Daoy (cell line): ENCODE measurements around the gene CTSD. TPM values are rescaled to one million over a fixed set of nuclear protein-coding genes. Genes with fewer than 3 reads are reported as not detected.
A peak's percentile ranks its signal among the peaks of the same experiment; 100 is the strongest.

Source experiments
- DNase-seq: peaks from one replicate; pipeline ENCODE4 v3.0.0-alpha.2; 2015; ENCODE audit warnings: low read depth
- total RNA-seq: library from RNA; depleted of rRNA; stranded (reverse); fragments of >200 nt; shearing (Covaris generic); gene quantifications from 2 replicates; pipeline ENCODE4 v1.2.3, GENCODE V29; 2014

Gene CTSD
- total RNA-seq, 1 experiment from 2014 or later = 157 TPM

DNA sequence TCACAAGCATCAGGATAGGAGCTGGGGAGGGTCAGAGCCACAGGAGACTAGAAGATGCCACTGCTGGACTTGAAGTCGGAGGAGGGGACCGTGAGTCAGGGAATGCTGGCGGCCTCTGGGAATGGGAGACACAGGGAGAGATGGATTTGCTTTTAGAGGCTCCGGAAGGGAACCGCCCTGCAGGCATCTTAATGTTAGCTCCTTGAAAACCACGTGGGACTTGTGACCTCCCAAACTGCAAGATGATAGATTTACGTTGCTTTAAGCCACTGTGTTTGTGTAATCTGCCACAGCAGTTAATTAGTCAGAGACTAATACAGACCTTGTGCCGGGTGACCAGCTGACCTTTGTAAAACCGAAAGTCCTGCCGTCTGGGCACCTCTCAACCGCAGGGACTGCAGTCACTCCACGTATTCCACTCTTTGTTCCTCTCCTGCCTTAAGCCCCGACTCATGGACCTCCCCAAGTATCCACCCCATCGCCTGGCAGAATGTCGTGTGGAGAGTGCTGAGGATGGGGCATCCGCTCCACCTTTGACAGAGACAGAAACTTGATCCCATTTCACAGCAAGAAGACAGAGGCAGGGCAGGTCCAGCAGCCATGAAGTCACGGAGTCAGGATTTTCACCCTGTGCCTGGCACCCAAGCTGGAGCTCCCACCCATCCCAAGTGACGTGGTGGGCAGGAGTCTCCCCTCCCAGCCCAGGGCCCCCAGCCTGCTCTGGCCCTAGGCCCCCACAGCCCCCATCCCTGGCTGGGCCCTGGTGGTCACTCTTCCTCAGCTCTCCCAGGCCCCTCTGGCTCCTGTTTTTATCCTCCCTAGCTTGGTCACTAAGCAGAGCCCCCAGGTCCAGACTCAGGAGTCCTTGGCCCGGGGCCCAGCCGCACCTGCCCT lies 19.4 kb upstream of the CTSD start:
- DNase-seq = peak; percentile 58

DNA sequence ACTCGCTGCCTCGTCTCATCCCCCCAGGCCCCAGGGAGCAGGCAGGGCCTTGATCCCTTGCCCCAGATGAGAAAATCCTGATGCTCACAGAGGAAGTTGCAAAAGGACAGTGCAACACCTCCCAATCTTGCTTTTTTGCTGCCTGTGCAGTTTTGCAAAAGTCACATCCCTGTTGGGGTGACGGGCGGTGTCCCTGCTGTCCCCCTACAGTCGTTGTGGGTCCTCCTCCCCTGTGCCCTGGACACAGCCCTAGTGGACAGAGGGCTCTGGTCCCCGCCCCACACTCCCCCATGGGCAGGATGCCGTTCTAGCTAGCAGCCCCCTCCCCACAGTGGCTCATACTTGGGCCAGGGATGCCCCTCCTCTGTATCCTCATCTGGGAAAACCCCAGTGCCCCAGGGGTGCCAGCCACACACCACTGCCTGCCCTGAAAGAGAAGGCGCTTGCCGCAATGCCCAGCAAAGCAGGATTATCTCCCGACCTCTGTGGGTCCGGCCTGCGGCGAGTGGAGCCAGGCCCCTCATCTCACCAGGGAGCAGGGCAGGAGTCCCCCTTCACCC lies 18.4 kb upstream of the CTSD start:
- no peak for DNase-seq

DNA sequence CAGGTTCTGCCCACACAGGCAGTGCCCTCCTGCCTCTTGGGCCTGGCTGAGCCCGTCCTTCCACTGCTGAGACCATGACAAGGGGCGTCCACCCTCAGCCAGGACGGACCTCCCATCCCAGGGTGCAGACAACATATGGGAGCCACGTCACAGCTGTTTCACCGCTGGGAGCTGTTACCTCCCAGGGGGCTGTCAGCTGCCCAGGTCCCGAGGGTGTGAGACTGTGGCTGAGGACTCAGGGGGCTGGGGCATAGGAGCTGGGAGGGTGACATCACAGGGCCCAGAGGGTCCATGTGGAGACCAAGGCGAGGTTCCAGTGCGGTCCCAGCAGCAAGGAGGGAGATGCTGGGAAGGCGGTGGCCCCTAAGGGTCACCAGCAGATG lies 17.9 kb upstream of the CTSD start:
- DNase-seq = no peak

DNA sequence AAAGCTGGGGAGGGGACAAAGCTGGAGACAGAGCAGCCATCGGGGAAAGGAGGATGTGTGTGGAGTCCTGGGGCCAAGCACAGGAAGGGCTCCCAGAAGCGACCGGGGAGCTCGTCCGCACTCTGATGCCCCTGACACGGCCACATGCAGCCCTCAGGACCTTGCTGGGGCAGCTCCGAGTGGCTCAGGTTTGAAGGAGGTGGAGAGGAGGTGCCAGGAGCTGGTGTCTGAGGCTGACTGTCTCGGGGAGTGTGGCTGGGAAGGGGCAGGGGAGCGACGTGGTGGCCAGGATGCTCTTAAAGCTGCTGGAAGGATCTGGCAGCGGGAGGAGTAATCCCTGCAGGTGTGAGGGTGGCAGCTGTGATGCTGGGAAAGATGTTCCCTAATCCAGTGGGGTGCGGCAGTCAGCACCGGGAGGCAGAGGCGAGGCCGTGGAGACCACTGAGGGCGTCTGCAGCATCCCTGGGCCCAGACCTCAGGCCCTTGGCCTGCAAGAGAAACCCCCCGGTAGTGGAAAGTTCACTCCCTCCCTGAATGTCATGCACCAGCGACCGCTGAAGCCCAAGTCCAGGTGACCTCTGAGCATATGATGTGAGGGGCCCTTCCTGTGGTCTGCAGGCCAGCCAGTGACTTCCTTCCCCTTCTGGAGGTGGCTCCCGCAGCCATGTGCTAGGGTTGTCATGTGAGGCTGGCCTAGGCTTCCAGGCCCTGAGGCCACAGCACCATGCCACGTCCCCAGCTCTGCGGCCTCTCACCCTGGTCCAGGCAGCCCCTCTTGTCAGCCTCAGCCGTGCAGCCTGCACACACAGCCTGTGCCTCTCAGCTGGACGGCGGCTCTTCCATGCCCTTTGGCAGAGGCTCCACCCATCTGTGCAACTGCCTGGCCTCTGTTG lies 17.2 kb upstream of the CTSD start:
- DNase-seq = no peak

DNA sequence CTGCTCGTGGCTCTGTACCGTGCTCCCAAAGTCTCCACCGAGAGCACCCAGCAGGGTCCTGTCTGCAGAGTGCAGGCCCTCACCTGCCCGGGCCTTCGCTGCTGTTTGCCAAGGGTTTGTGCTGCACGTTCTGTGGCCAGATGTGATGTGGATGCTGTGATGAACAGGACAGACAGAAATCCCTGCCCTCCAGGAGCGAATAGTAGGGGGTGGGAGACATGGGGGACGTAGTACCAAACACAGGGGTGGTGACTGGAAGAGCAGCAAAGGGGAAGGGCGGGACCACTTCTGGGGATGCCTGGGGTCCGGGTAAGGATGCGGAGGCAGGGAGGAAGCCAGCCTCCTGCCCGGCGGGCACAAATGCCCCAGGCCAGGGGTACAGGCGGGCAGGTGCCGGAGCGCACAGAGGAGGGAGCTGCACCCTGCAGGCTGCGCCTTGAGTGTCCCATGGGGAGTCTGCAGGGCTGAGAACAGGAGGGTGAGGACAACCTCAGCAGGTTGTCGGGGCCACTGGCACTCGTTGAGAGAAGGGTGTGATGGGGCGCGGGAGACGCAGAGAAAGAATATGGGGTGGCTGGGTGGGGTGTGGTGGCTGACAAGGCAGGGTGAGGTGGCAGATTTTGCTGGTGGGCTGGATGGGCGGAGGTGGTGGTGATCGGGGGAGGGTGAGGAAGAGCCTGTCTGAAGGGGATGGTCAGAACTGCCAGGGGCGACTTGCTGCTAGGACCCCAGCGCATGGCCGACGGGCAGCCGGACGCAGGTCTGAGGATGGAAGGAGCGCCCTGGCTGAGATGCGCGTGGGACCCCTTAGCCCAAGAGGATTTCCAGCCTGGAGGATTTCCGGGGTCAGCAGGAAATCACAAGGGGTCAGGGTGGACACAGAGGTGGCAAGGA lies 16.3 kb upstream of the CTSD start:
- DNase-seq = no peak

DNA sequence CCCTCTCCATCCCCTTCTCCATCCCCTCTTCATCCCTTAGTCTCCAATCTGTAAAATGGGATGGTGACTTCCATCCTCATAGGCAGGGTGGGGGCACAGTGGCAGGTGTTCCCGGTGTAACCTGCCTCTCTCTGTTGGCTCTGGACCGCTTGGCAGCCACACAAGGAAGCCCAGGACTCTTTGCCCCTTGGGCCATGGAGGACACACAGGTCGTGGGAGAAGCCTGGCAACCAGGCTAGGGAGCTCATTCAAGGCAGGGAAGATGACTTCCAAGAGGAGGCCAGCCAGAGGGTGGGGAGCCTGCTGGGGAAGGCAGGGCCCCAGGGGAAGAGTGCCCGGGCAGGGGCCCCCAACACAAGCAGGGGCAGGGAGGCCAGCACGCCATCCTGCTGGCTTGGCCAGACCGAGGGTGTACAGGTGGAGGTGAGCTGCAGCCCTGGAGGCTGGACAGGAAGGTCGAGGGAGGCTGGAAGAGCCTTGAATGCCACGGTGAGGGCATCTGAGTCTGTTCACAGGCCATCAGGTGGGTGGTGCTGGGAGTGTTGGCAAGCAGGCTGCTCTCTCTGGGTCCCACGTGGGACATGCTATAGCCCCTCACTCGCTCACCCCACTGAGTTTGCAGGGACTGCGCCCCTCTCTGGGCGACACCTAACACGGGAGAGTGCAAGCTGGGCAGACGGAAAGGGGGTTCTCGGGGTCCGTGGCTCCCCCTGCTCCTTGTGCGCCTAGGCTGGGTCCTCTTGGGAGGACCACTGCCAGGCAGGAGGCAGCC lies 15.5 kb upstream of the CTSD start:
- DNase-seq = no peak

DNA sequence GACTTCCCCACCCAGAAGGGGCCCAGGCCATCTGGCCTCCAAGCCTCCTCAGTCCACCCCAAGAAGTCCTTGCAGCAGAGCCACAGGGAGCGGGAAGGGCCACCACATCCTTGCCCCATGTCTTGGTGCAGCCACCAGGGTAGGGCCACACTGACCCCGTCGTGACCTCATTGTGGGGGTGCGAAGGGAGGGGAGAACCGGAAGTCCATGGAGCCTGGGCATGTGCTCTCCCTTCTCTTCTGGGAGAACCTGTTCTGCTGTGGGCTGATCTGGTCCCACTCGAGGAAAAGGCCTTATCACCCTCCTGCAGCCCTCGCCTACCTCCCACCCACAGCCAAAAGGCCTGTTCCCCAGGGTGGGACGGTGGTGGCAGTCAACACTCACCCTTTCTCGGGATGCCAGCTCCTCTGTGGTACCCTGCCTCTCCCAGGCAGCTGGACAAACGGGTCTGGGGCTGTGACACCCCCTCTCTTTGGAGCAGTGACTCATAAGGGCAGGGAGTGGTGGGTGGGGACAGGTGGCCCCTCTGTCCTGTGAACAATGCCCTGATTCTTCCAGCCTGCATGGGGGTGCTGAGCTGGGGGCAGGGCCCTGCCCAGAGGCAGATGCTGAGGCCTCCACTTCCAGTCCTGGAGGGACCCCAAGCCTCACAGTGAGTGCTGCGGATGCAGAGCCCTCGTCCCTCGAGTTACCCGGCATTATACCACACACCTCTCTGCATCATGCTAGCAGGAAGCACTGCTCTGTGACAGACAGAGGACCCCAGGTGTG lies 14.6 kb upstream of the CTSD start:
- no peak for DNase-seq

DNA sequence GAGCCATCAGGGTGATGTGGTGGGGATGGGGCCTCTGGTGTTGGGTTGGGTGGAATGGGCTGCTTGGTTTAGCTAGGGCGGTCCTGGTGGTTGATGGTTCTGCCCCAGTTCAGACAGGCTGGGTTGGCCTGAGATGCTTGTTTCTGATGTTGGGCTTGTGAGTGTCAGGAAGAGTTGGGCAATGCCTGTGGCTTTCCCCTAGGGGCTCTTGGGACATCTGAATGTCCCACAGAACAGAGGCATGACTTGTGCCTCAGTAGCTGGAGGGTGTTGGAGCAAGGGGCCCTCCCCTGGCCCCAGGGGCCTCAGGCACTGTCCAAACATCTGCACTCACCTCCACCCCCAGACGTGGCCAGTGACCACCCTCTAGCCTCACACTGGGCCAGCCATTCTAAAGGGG lies 14.0 kb upstream of the CTSD start:
- DNase-seq = no peak

DNA sequence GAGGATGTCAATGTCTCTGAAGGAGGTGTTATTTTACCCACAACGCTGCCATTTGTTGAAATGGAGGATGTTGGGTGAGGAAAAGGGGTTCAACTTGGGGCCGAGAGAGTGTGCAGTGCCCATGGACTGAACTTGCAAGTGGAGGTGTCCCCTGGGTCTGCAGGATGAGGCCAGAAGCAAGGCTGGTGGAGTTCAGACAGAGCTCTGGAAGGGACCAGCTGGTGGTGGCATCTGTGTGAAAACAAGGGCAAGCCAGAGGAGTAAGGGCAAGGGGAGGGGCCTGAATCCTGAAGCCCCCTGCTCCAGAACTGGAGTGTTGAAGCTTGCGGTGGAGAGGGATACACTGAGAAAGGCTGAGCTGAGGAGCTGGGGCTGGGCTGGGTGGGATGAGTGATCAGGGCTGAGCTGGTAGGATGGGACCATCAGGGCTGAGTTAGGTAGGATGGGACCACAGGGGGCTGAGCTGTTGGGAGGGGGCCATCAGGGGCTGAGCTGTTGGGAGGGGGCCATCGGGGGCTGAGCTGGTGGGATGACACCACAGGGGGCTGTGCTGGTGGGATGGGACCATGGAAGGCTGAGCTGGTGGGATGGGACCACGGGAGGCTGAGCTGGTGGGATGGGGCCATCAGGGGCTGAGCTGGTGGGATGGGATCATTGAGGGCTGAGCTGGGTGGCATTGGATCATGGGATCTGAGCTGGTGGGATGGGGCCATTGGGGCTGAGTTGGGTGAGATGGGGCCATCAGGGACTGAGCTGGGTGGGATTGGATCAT lies 13.4 kb upstream of the CTSD start:
- no peak for DNase-seq

DNA sequence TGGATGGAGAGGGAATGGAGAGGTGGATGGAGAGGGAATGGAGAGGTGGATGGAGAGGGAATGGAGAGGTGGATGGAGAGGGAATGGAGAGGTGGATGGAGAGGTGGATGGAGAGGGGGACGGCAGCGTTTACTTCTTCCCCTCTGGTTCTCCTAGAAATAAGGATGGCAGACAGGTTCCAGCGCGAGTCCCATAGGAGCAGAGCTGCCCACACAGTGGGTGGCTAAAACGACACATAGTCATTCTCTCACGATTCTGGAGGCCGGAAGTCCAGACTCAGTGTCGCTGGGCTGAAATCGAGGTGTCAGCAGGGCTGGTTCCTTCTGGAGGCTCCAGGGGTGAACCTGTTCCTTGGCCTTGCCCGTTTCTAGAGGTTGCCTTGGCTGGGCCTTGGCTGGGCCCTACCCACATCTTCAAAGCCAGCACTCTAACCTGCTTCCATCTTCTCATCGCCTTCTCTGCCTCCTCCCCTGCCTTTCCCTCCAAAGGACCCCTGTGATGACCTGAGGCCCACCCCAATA lies 12.7 kb upstream of the CTSD start:
- DNase-seq = no peak

DNA sequence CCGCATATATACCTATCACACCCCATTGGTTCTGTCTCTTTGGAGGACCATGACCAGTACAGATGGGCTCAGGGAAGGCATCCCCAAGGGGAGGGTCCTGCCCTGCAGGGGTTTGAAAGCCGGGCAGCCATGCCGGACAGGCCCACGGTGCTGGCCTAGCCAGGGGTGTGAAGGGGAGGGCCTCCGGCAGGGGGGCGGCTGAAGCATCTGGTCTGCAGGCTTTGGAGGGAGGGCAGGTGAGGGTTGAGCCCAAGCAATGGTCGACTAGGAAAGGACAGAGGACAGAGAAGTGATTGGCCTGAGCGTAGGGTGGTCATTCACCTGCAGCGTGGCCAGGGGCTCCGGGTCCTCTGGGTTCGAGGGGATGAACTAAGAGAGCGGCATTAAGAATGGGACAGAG lies 11.2 kb upstream of the CTSD start:
- no peak for DNase-seq

DNA sequence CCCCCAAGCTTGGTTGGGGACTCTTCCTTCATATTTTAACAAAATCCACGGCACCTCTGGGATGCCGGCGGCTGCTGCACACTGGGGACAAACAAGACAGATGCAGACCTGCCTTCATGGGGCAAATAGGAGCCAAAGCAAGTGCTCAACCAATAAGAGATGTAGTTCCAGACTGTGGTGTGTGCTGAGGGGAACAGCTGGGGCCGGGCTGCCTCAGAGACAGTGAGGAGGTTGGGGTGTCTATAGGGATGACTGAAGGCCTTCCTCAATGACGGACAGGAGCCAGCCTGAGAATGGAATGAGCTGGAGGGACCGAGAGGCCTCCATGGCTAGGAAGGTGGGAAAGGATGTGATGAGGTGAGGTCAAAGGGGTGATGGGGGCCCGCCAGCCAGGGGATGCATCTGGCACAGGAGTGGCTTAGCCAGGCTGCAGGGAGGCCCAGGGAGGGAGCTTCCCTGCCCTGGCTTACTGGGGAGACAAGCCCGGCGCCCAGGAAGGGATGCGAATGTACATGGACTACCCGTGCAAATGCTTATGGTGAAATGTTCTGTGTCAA lies 10.3 kb upstream of the CTSD start:
- no peak for DNase-seq

DNA sequence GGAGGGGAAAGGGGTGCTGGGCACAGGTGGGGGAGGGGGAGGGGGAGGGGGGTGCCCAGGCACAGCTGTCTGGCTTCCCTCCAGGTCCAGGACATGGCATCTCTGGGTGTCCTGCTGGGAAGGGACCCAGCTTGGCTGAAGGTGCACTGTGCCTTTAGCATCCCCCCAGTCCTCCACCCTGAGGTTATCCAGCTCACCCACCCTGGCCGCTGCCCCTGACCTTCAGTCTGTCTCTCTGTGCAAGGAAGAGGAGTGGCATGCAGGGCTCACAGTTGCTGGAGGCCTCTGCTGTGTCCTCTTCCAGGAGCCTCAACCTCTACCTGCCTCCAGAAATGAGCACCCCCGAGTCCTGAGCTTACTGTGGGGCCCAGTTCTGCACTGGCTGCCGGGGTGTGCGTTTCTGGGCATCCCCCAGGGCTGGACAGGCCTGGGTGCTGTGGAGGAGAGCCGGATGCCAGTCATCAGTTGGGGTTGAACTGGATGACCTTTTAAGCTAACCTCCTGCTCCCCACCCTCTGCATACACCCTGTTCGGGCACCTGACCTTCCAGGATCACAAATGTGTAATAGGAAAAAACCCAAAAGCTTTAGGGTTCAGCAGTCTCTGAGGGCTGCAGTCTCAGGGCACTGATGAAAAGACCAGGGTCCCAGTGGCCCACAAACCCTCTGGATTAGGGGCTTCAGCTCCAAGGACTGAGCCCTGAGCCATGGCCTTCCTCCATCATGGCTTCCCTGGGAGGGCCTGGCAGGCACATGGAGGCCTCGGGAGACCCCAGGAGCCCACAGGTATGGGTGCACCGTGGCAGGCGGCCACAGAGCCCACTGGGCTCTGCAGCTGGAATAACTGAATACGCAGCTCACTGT lies 9.6 kb upstream of the CTSD start:
- DNase-seq = no peak

DNA sequence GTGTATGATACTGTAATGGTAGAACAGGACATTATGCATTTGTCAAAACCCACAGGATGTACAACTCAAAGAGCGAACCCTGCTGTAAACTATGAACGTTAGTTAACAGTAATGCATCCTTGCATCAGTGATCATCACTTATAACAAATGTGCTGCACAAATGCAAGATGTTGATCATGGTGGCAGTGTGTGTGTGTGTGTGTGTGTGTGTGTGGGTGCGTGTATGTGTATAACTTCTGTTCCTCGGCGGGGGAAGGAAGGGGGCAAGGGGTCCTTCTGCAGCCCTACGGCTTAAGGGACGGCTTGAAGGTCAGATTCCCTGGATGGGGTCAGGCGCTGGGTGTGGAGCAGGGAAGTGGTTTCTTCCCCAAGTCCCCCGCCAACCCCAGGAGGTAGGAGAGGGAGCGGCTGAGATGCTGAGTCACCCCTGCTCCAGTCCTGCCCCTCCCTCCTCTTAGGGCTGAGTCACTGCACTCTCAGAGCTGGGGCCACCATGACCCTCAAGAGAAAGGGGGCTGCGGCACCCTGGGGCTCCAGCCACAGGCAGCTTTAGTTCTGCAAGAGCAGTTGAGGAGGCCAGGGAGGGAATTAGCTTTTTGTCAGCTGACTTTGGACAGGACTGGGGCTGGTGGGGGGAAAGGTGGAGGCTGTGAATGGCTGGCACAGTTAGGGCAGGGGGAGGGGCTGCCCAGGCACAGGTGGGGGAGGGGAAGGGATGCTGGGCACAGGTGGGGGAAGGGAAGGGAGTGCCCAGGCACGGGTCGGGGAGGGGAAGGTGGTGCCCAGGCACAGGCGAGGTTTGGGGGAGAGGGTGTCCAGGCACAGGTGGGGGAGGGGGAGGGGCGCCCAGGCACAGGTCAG lies 8.8 kb upstream of the CTSD start:
- peak; percentile 96 for DNase-seq

DNA sequence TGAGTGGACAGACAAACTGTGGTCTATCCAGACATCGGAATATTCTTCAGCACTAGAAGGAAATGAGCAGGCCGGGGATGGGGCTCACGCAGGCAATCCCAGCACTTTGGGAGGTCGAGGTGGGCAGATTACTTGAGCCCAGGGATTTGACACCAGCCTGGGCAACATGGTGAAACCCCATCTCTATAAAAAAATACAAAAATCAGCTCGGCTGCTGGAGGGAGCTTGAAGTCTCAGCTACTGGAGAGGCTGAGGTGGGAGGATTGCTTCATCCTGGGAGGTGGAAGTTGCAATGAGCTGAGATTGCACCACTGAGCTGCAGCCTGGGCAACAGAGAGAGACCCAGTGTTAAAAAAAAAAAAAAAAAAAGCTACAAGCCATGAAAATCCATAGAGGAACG lies 8.0 kb upstream of the CTSD start:
- peak; percentile 57 for DNase-seq

DNA sequence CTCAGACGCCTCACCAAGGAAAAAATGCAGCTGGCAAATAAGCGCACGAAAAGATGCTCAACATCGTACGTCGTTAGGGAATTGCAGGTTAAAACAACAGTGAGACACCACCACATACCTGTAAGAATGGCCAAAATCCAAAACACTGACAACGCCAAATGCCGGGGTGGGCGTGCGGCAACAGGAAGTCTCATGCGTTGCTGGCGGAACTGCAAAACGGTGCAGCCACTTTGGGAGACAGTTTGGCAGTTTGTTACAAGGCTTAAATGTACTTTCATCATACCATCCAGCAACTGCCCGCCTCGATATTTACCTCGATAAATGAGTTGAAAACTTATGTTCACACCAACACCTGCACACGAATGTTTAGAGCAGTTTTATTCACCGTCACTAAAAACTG lies 7.5 kb upstream of the CTSD start:
- DNase-seq = no peak

DNA sequence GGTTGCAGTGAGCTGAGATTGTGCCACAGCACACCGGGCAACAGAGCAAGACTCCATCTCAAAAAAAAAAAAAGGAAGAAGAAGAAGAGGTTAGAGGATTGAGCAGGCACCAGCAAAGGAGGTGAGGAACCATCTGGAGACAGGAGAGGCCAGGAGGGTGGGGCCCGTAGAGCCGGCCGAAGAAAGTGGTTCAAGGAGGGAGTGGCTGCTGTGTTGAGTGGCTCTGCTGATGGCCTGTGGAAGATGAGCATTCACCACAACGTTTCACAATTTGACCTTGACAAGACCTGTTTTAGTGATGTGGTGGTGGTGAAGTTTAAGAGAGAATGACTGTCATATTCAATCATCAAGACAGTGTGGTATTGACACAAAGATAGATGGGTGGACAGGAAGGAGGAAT lies 6.8 kb upstream of the CTSD start:
- DNase-seq = no peak
